ENCODE measurements around the gene ZNF43. TPM values are rescaled to one million over a fixed set of nuclear protein-coding genes. Genes with fewer than 3 reads are reported as not detected.

Gene ZNF43
- total and polyA plus RNA-seq, 2 of the 8 experiments (the other 6 are each of a cell fraction or from before 2014, with no cell fraction given): 24.7 to 53.1 TPM

- TF ChIP-seq ATF3 (IDR thresholded peaks at IDR 0.05; ENCODE audit: insufficient read depth, low read depth, low read length) (no peak), RBBP5 (IDR thresholded peaks at IDR 0.05; ENCODE audit: borderline replicate concordance, low read depth, low read length) (no peak), CTCF (IDR thresholded peaks at IDR 0.05; ENCODE audit: control extremely low read depth in 1 of 3, insufficient read depth in 1 of 3, low read depth in 1 of 3, low read length in 3 of 3) (no peak), POLR2A (IDR thresholded peaks at IDR 0.05; ENCODE audit: control extremely low read depth in 1 of 2, low read depth in 2 of 2, low read length in 2 of 2) (no peak; a peak in 1 of 3 replicates), PHF8 (conservative IDR thresholded peaks at IDR 0.05; ENCODE audit: low read depth, low read length) (no peak), JUND (IDR thresholded peaks at IDR 0.05; ENCODE audit: low read length) (no peak), CHD7 (IDR thresholded peaks at IDR 0.05; ENCODE audit: insufficient replicate concordance, low read length) (no peak), HDAC6 (IDR thresholded peaks at IDR 0.05; ENCODE audit: low read depth, low read length) (no peak)
Observed at GRCh38 chr19:21850656-21851255, 14.8 kb upstream of the ZNF43 start (continued).
